ENCODE results near the gene PSMD13.

GRCh38 chr11:209275-210121 is 27.3 kb upstream of the PSMD13 start:
- TF ChIP-seq GATA2 (IDR thresholded peaks at IDR 0.05; ENCODE audit: low read depth, low read length) (no peak), GATA3 (IDR thresholded peaks at IDR 0.05; ENCODE audit: low read depth, low read length) (no peak)
